Measurements from ENCODE around the gene PGAP6. TPM values are rescaled to one million over a fixed set of nuclear protein-coding genes. Genes with fewer than 3 reads are reported as not detected.
A peak's percentile ranks its signal among the peaks of the same experiment; 100 is the strongest.
"Not testable (repeated sequence)": the region's sequence is repeated elsewhere in the genome, so short reads cannot be mapped to it uniquely, and the experiment has no call there.

The PGAP6 gene
- total RNA-seq, 1 experiment from 2014 or later: 34.2 TPM

GRCh38 chr16:389352-389751, 7.6 kb upstream of the PGAP6 start:
- no peak overlapping the region for H3K4me3 ChIP-seq
- no peaks in the 10 kb centered on the region for H3K36me3 ChIP-seq
- H3K9me3 ChIP-seq: peaks cover 6% of the 10 kb centered on the region; the same call in 1 of the 2 replicates
- H3K27me3 ChIP-seq: no peaks in the 10 kb centered on the region
- no peak for DNase-seq

- H3K27me3 ChIP-seq, DNase-seq, H3K36me3 ChIP-seq, H3K9me3 ChIP-seq, H3K4me3 ChIP-seq: not testable (repeated sequence)
These were observed 6.2 kb upstream of the PGAP6 start for GRCh38 chr16:387761-388666.

GRCh38 chr16:386641-387156, 4.9 kb upstream of the PGAP6 start:
- Histone ChIP-seq H3K36me3 (no peaks in the 10 kb centered on the region; the same call in 1 of the 2 replicates), H3K4me3 (no peak overlapping the region), H3K27me3 (no peaks in the 10 kb centered on the region), H3K9me3 (peaks cover under 1% of the 10 kb centered on the region; the same call in 1 of the 2 replicates)
- no peak for DNase-seq

- Histone ChIP-seq H3K36me3 (no peaks in the 10 kb centered on the region; the same call in 1 of the 2 replicates), H3K4me3 (no peak overlapping the region)
- DNase-seq: no peak
These were observed 1.7 kb upstream of the PGAP6 start for GRCh38 chr16:383326-384051.

GRCh38 chr16:381012-381788, 578 bp downstream of the PGAP6 start:
- DNase-seq: peak; percentile 54
- Histone ChIP-seq H3K9me3 (no peaks in the 10 kb centered on the region), H3K4me3 (peak overlapping the region; percentile 73)

More at GRCh38 chr16:383326-384051, 1.7 kb upstream of the PGAP6 start:
- Histone ChIP-seq H3K9me3 (no peaks in the 10 kb centered on the region), H3K27me3 (no peaks in the 10 kb centered on the region)

GRCh38 chr16:380762-381011, 1.1 kb downstream of the PGAP6 start:
- H3K4me3 ChIP-seq: peak overlapping the region; percentile 73
- H3K36me3 ChIP-seq: peaks cover 6% of the 10 kb centered on the region
- no peaks in the 10 kb centered on the region for H3K9me3 ChIP-seq
- no peaks in the 10 kb centered on the region for H3K27me3 ChIP-seq
- no peak for DNase-seq

More at GRCh38 chr16:381012-381788, 578 bp downstream of the PGAP6 start:
- H3K27me3 ChIP-seq: no peaks in the 10 kb centered on the region
- peaks cover 3% of the 10 kb centered on the region for H3K36me3 ChIP-seq

- DNase-seq: no peak
- Histone ChIP-seq H3K4me3 (no peak overlapping the region; the same call in 1 of the 2 replicates), H3K9me3 (no peaks in the 10 kb centered on the region), H3K27me3 (no peaks in the 10 kb centered on the region), H3K36me3 (peaks cover 6% of the 10 kb centered on the region)
These were observed 1.6 kb downstream of the PGAP6 start for GRCh38 chr16:379961-380761.

GRCh38 chr16:379183-379960, 2.4 kb downstream of the PGAP6 start:
- no peak for DNase-seq
- Histone ChIP-seq H3K27me3 (no peaks in the 10 kb centered on the region), H3K36me3 (peaks cover 13% of the 10 kb centered on the region), H3K9me3 (no peaks in the 10 kb centered on the region), H3K4me3 (no peak overlapping the region)

- Histone ChIP-seq H3K9me3 (no peaks in the 10 kb centered on the region), H3K4me3 (no peak overlapping the region), H3K27me3 (no peaks in the 10 kb centered on the region), H3K36me3 (peaks cover 18% of the 10 kb centered on the region)
- no peak for DNase-seq
These were observed 3.0 kb downstream of the PGAP6 start for GRCh38 chr16:378821-379182.

GRCh38 chr16:378113-378820, 3.5 kb downstream of the PGAP6 start:
- not testable (repeated sequence) for H3K27me3 ChIP-seq, H3K4me3 ChIP-seq, H3K9me3 ChIP-seq, DNase-seq
- peaks cover 18% of the 10 kb centered on the region for H3K36me3 ChIP-seq

- no peak for DNase-seq
- Histone ChIP-seq H3K9me3 (no peaks in the 10 kb centered on the region), H3K4me3 (no peak overlapping the region), H3K36me3 (peaks cover 18% of the 10 kb centered on the region), H3K27me3 (no peaks in the 10 kb centered on the region)
These were observed 4.3 kb downstream of the PGAP6 start for GRCh38 chr16:377419-377951.

GRCh38 chr16:376817-377418, 4.9 kb downstream of the PGAP6 start:
- no peaks in the 10 kb centered on the region for H3K27me3 ChIP-seq
- H3K4me3 ChIP-seq: no peak overlapping the region
- peaks cover 18% of the 10 kb centered on the region for H3K36me3 ChIP-seq
- no peak for DNase-seq
- no peaks in the 10 kb centered on the region for H3K9me3 ChIP-seq

GRCh38 chr16:375927-376816, 5.6 kb downstream of the PGAP6 start:
- Histone ChIP-seq H3K27me3 (no peaks in the 10 kb centered on the region), H3K4me3 (no peak overlapping the region), H3K36me3 (peaks cover 21% of the 10 kb centered on the region), H3K9me3 (no peaks in the 10 kb centered on the region)
- DNase-seq: no peak

GRCh38 chr16:375212-375611, 6.6 kb downstream of the PGAP6 start:
- H3K4me3 ChIP-seq: no peak overlapping the region
- no peak for DNase-seq
- no peaks in the 10 kb centered on the region for H3K9me3 ChIP-seq
- H3K27me3 ChIP-seq: no peaks in the 10 kb centered on the region
- H3K36me3 ChIP-seq: peaks cover 21% of the 10 kb centered on the region

Data from MG63 (cell line).